ENCODE data around the gene MATN3. TPM values are rescaled to one million over a fixed set of nuclear protein-coding genes. Genes with fewer than 3 reads are reported as not detected.

The MATN3 gene
- total RNA-seq, 1 experiment from 2014 or later: 2.8 TPM

DNA sequence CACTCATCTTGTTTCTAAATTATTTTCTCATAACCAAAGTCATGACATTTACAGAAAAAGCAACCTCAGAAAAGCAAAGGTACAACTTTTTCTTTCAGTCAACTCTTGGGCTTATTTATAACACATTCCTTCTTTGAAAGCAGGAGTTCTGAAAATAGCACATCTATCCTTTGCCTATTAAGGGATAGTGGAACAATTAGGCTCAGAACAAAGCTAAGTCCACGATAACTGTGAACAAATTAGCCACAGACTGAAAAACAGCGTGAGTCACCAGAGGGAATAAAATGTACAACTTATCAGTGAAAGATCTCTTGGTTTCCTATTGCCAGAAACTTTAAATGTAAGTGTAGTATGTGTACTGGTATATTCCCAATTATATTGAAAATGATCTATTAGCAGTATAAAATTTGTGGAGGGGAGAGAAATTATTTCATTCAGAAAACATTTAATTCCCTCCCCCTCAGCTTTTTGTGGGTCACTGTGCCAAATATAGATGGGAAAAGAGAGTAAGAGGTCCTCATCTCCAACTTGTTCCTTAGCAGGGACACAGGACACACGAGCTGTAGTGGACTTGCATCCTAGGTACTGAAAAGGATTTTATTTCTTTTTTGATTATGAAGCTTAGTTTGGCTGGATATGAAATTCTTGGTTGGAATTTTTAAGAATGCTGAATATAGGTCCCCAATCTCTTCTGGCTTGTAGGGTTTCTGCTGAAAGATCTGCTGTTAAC lies 15.4 kb upstream of the MATN3 start:
- Histone ChIP-seq H3K4me3 (ENCODE audit: low read depth, low read length, poor library complexity, severe bottlenecking) (no peak overlapping the region), H3K36me3 (ENCODE audit: insufficient read depth, low read length, poor library complexity, severe bottlenecking) (peaks cover 52% of the 10 kb centered on the region), H3K4me1 (ENCODE audit: insufficient read depth, low read length, poor library complexity, severe bottlenecking) (peaks cover 9% of the 10 kb centered on the region), H3K27ac (ENCODE audit: low read depth, low read length, poor library complexity, severe bottlenecking) (no peak overlapping the region), H3K27me3 (replicated peaks; ENCODE audit: insufficient read depth, low read depth, low read length, poor library complexity) (no peaks in the 10 kb centered on the region), H3K9me3 (ENCODE audit: low read depth, low read length, poor library complexity, severe bottlenecking) (peaks cover 12% of the 10 kb centered on the region)
- intact Hi-C loops (cut with micrococcal nuclease; ENCODE audit: unreplicated experiment): no loop called here
- CTCF ChIA-PET: interaction anchor here (0.6 kb wide), 1 partner anchor 12 kb away, joined by 4 read pairs; no protein-coding TSS in a partner anchor
- POLR2A ChIA-PET (ENCODE audit: low non-redundant PET): no interaction called here
- BruUV-seq (replicated peaks): no TSS peak
- TF ChIP-seq, protein P1, sequence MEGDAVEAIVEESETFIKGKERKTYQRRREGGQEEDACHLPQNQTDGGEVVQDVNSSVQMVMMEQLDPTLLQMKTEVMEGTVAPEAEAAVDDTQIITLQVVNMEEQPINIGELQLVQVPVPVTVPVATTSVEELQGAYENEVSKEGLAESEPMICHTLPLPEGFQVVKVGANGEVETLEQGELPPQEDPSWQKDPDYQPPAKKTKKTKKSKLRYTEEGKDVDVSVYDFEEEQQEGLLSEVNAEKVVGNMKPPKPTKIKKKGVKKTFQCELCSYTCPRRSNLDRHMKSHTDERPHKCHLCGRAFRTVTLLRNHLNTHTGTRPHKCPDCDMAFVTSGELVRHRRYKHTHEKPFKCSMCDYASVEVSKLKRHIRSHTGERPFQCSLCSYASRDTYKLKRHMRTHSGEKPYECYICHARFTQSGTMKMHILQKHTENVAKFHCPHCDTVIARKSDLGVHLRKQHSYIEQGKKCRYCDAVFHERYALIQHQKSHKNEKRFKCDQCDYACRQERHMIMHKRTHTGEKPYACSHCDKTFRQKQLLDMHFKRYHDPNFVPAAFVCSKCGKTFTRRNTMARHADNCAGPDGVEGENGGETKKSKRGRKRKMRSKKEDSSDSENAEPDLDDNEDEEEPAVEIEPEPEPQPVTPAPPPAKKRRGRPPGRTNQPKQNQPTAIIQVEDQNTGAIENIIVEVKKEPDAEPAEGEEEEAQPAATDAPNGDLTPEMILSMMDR (conservative IDR thresholded peaks at IDR 0.05; ENCODE audit: low read depth, low read length): no peak
- TF ChIP-seq EZH2 (IDR thresholded peaks at IDR 0.05; ENCODE audit: borderline replicate concordance, low read depth, low read length, poor library complexity, severe bottlenecking): no peak
- no peak for DNase-seq (ENCODE audit: low spot score)

DNA sequence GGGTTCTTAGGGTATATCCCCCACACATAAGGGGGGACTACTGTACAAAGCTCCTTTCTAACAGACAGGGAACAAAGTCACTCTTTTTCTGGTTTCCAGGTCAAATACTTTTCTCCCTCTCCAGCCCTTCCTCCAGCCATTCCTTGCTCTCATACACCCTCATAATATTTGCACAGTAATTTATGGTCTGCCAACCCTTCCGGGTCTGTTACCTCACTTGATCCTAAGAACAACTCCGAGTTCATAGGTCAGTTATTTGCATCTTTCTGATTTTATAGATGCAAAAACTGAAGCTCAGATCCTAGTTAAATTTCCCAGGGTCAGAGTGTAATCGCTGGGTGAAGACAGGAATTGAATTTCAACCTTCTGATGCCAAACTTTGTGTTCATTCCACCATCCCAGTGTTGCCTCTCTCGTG lies 14.8 kb upstream of the MATN3 start:
- Histone ChIP-seq H3K27me3 (replicated peaks; ENCODE audit: insufficient read depth, low read depth, low read length, poor library complexity) (no peaks in the 10 kb centered on the region), H3K4me1 (ENCODE audit: insufficient read depth, low read length, poor library complexity, severe bottlenecking) (peaks cover 9% of the 10 kb centered on the region), H3K9me3 (ENCODE audit: low read depth, low read length, poor library complexity, severe bottlenecking) (peaks cover 12% of the 10 kb centered on the region), H3K27ac (ENCODE audit: low read depth, low read length, poor library complexity, severe bottlenecking) (no peak overlapping the region), H3K4me3 (ENCODE audit: low read depth, low read length, poor library complexity, severe bottlenecking) (no peak overlapping the region), H3K36me3 (ENCODE audit: insufficient read depth, low read length, poor library complexity, severe bottlenecking) (peaks cover 46% of the 10 kb centered on the region)
- BruUV-seq (replicated peaks): no TSS peak
- ChIA-PET POLR2A (ENCODE audit: low non-redundant PET) (no interaction called here), CTCF (no interaction called here)
- TF ChIP-seq, protein P1 (conservative IDR thresholded peaks at IDR 0.05; ENCODE audit: low read depth, low read length): no peak
- no peak for DNase-seq (ENCODE audit: low spot score)
- intact Hi-C loops (cut with micrococcal nuclease; ENCODE audit: unreplicated experiment): no loop called here

DNA sequence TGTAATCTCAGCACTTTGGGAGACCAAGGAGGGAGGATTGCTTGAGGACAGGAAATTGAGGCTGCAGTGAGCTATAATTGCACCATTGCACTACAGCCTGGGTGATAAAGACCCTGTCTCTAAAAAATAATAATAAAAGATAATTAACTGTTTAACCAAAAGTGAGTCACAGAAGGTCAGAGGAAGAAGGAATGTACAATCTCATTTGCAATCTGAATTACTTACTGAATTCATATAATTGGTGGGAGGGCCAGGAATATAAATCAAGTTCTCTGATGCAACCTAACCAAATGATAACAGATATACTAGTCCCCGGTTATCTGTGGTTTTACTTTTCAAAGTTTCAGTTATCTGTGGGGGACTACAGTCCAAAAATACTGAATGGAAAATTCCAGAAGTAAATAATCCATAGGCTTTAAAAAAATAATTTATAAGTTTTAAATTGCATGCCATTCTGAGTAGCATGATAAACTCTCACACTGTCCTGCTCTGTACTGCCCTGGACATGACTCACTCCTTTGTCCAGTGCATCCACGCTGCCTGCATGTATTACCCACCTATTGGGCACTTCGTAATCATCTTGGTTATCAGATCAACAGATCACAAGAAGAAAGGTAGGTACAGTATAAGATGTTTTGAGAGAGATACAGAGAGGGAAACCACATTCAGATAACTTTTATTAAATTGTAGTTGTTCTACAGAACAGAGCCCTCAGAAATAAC lies 12.8 kb upstream of the MATN3 start:
- TF ChIP-seq, protein P1 (conservative IDR thresholded peaks at IDR 0.05; ENCODE audit: low read depth, low read length): no peak
- TF ChIP-seq EZH2 (IDR thresholded peaks at IDR 0.05; ENCODE audit: borderline replicate concordance, low read depth, low read length, poor library complexity, severe bottlenecking): no peak
- ChIA-PET CTCF (interaction anchor here (0.7 kb wide), 1 partner anchor 26 kb away, joined by 3 read pairs; the partner anchor contains the start of gene LAPTM4A), POLR2A (ENCODE audit: low non-redundant PET) (no interaction called here)
- H3K36me3 ChIP-seq (ENCODE audit: insufficient read depth, low read length, poor library complexity, severe bottlenecking): peaks cover 26% of the 10 kb centered on the region
- no TSS peak for BruUV-seq (replicated peaks)
- H3K9me3 ChIP-seq (ENCODE audit: low read depth, low read length, poor library complexity, severe bottlenecking): peaks cover 27% of the 10 kb centered on the region
- intact Hi-C loops (cut with micrococcal nuclease; ENCODE audit: unreplicated experiment): no loop called here
- no peaks in the 10 kb centered on the region for H3K27me3 ChIP-seq (replicated peaks; ENCODE audit: insufficient read depth, low read depth, low read length, poor library complexity)
- peak overlapping the region; percentile 51 for H3K27ac ChIP-seq (ENCODE audit: low read depth, low read length, poor library complexity, severe bottlenecking)
- H3K4me1 ChIP-seq (ENCODE audit: insufficient read depth, low read length, poor library complexity, severe bottlenecking): peaks cover 9% of the 10 kb centered on the region
- no peak overlapping the region for H3K4me3 ChIP-seq (ENCODE audit: low read depth, low read length, poor library complexity, severe bottlenecking)
- peak; percentile 70 for DNase-seq (ENCODE audit: low spot score)
